Liver (tissue), 9 donors: ENCODE results near the gene FREM1. TPM values are rescaled to one million over a fixed set of nuclear protein-coding genes. Genes with fewer than 3 reads are reported as not detected.

ENCODE experiments used
- DNase-seq: peaks from one replicate; pipeline ENCODE4 v3.0.0-alpha.2; 2017; ENCODE audit warnings: low spot score
- H3K27ac ChIP-seq, 2 donors: one replicate each; pipeline ENCODE4 v1.7.0; 2013; ENCODE audit warnings: inconsistent platforms in 2 of 2, low read length in 2 of 2, control low read depth in 1 of 2, low read depth in 1 of 2, mild to moderate bottlenecking in 1 of 2
- H3K27me3 ChIP-seq, 4 donors: one replicate each; pipeline versions ENCODE4 v1.6.1 to v1.7.0; 2013; ENCODE audit warnings: low read length in 3 of 4, inconsistent platforms in 1 of 4, mild to moderate bottlenecking in 1 of 4, moderate library complexity in 1 of 4; ENCODE audit not compliant: control insufficient read depth in 4 of 4, insufficient read depth in 4 of 4
- H3K36me3 ChIP-seq, 4 donors: one replicate each; pipeline versions ENCODE4 v1.6.1 to v1.7.0; 2013; ENCODE audit warnings: low read length in 3 of 4, mild to moderate bottlenecking in 3 of 4, low read depth in 1 of 4, moderate library complexity in 1 of 4; ENCODE audit not compliant: control insufficient read depth in 4 of 4, insufficient read depth in 3 of 4
- H3K4me1 ChIP-seq, 4 donors: one replicate each; pipeline versions ENCODE4 v1.6.1 to v1.7.0; 2013; ENCODE audit warnings: low read length in 3 of 4, mild to moderate bottlenecking in 3 of 4, moderate library complexity in 1 of 4; ENCODE audit not compliant: control insufficient read depth in 4 of 4, insufficient read depth in 4 of 4
- H3K4me3 ChIP-seq, 3 donors: one replicate each; pipeline versions ENCODE4 v1.6.1 to v1.7.0; 2013; ENCODE audit warnings: low read length in 3 of 3, control low read depth in 1 of 3, low read depth in 1 of 3, mild to moderate bottlenecking in 1 of 3
- H3K9ac ChIP-seq, 2 donors: one replicate each; pipeline ENCODE4 v1.7.0; 2013; ENCODE audit warnings: low read length in 2 of 2, mild to moderate bottlenecking in 2 of 2, moderate library complexity in 2 of 2, control low read depth in 1 of 2, low read depth in 1 of 2
- H3K9me3 ChIP-seq, 4 donors: one replicate each; pipeline versions ENCODE4 v1.6.1 to v1.7.0; 2013; ENCODE audit warnings: low read length in 3 of 4; ENCODE audit not compliant: control insufficient read depth in 4 of 4
- EGR1 ChIP-seq, 2 donors: IDR thresholded peaks; 2 replicates each; pipeline ENCODE4 v1.6.1; 2016 to 2018; ENCODE audit warnings: antibody characterized with exemption in 2 of 2, low read depth in 2 of 2
- FOXA1 ChIP-seq: IDR thresholded peaks from 2 replicates; pipeline ENCODE4 v1.6.1; 2016; ENCODE audit warnings: antibody characterized with exemption
- GABPA ChIP-seq, 2 donors: IDR thresholded peaks in 1 of 2; conservative IDR thresholded peaks in 1 of 2; 2 replicates each; pipeline ENCODE4 v1.6.1; 2016; ENCODE audit warnings: antibody characterized with exemption in 2 of 2, mild to moderate bottlenecking in 1 of 2, moderate library complexity in 1 of 2
- HNF4A ChIP-seq, 2 donors: conservative IDR thresholded peaks; 2 replicates each; pipeline ENCODE4 v1.6.1; 2016; ENCODE audit warnings: antibody characterized with exemption in 2 of 2, mild to moderate bottlenecking in 2 of 2
- HNF4G ChIP-seq: IDR thresholded peaks from 2 replicates; pipeline ENCODE4 v1.6.1; 2016; ENCODE audit warnings: antibody characterized with exemption
- JUND ChIP-seq, 2 donors: IDR thresholded peaks; 2 replicates each; pipeline ENCODE4 v1.6.1; 2016; ENCODE audit warnings: antibody characterized with exemption in 2 of 2
- NR2F2 ChIP-seq: IDR thresholded peaks from 2 replicates; pipeline ENCODE4 v1.6.1; 2016; ENCODE audit warnings: antibody characterized with exemption
- RAD21 ChIP-seq, 2 donors: IDR thresholded peaks; 2 replicates each; pipeline ENCODE4 v1.6.1; 2016; ENCODE audit warnings: antibody characterized with exemption in 2 of 2, mild to moderate bottlenecking in 2 of 2
- REST ChIP-seq: IDR thresholded peaks from 2 replicates; pipeline ENCODE4 v1.6.1; 2016; ENCODE audit warnings: antibody characterized with exemption, mild to moderate bottlenecking
- RXRA ChIP-seq, 2 donors: IDR thresholded peaks; 2 replicates each; pipeline ENCODE4 v1.6.1; 2017 to 2018; ENCODE audit warnings: antibody characterized with exemption in 2 of 2, mild to moderate bottlenecking in 1 of 2
- SP1 ChIP-seq: IDR thresholded peaks from 2 replicates; pipeline ENCODE4 v1.6.1; 2018; ENCODE audit warnings: antibody characterized with exemption, mild to moderate bottlenecking
- TAF1 ChIP-seq: conservative IDR thresholded peaks from 2 replicates; pipeline ENCODE4 v1.6.1; 2016; ENCODE audit warnings: antibody characterized with exemption, mild to moderate bottlenecking
- YY1 ChIP-seq: IDR thresholded peaks from 2 replicates; pipeline ENCODE4 v1.6.1; 2016; ENCODE audit warnings: antibody characterized with exemption, mild to moderate bottlenecking
- ZBTB33 ChIP-seq: IDR thresholded peaks from 2 replicates; pipeline ENCODE4 v1.6.1; 2016; ENCODE audit warnings: antibody characterized with exemption
- WGBS: extraction: QIAGEN DNeasy Blood & Tissue Kit; methylation state at CpG from one replicate; pipeline ENCODE4 v1.1.7; 2013; 5-methylcytosine and 5-hydroxymethylcytosine counted together
- polyA plus RNA-seq, 2 donors: library from polyadenylated mRNA; stranded (reverse) in 1 of 2; unstranded in 1 of 2; fragments of 200-250 nt in 1 of 2; fragments of >200 nt in 1 of 2; fragmentation: Nextera tagmentation in 1 of 2; extraction: Ambion mirVana in 1 of 2; gene quantifications; one replicate each; pipeline versions ENCODE4 v1.2.1 to v1.2.3, GENCODE V29; 2013 to 2015
- total RNA-seq, 2 donors: library from RNA; depleted of rRNA; stranded (reverse); fragments of >200 nt; gene quantifications; one replicate each; pipeline ENCODE4 v1.2.3, GENCODE V29; 2014
- TF ChIP-seq, protein P1 (sequence below): IDR thresholded peaks from 2 replicates; pipeline ENCODE4 v1.6.1; 2016; ENCODE audit warnings: antibody characterized with exemption
- TF ChIP-seq, protein P2 (sequence below): fragments of 150-350 bp; IDR thresholded peaks from 2 replicates; pipeline ENCODE4 v1.5.1; 2017; ENCODE audit warnings: improper control_type of control experiment, low read depth, low read length; ENCODE audit not compliant: missing input control
- donor health status: healthy.
- donor health status: healthy.
- donor health status: healthy.
- donor health status: healthy.
- donor health status: healthy.

The FREM1 gene
- total and polyA plus RNA-seq, 4 donors = 0.39 to 4.7 (median 1.1) TPM

- Histone ChIP-seq H3K27me3 (no peaks in the 10 kb centered on the region), H3K9me3 (no peaks in the 10 kb centered on the region), H3K4me3 (no peak overlapping the region), H3K9ac (no peak overlapping the region), H3K27ac (no peak overlapping the region), H3K4me1 (no peaks in the 10 kb centered on the region), H3K36me3 (no peaks in the 10 kb centered on the region)
- 67% methylated on average over 1 of the region's 1 CpG for WGBS
- DNase-seq = no peak
- TF ChIP-seq NR2F2 (no peak), HNF4A (conservative IDR thresholded peaks at IDR 0.05) (no peak), REST (no peak), JUND (IDR thresholded peaks at IDR 0.05) (no peak), TAF1 (no peak), HNF4G (no peak), RAD21 (IDR thresholded peaks at IDR 0.05) (no peak), GABPA (IDR thresholded peaks at IDR 0.05 in 1 of 2, conservative IDR thresholded peaks at IDR 0.05 in 1 of 2) (no peak), SP1 (no peak), RXRA (IDR thresholded peaks at IDR 0.05) (no peak), FOXA1 (no peak)
- TF ChIP-seq, protein P1, sequence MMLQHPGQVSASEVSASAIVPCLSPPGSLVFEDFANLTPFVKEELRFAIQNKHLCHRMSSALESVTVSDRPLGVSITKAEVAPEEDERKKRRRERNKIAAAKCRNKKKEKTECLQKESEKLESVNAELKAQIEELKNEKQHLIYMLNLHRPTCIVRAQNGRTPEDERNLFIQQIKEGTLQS = no peak
- TF ChIP-seq, protein P2, sequence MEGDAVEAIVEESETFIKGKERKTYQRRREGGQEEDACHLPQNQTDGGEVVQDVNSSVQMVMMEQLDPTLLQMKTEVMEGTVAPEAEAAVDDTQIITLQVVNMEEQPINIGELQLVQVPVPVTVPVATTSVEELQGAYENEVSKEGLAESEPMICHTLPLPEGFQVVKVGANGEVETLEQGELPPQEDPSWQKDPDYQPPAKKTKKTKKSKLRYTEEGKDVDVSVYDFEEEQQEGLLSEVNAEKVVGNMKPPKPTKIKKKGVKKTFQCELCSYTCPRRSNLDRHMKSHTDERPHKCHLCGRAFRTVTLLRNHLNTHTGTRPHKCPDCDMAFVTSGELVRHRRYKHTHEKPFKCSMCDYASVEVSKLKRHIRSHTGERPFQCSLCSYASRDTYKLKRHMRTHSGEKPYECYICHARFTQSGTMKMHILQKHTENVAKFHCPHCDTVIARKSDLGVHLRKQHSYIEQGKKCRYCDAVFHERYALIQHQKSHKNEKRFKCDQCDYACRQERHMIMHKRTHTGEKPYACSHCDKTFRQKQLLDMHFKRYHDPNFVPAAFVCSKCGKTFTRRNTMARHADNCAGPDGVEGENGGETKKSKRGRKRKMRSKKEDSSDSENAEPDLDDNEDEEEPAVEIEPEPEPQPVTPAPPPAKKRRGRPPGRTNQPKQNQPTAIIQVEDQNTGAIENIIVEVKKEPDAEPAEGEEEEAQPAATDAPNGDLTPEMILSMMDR = no peak
Observed at GRCh38 chr9:14895806-14896205, 14.4 kb downstream of the FREM1 start.

DNA sequence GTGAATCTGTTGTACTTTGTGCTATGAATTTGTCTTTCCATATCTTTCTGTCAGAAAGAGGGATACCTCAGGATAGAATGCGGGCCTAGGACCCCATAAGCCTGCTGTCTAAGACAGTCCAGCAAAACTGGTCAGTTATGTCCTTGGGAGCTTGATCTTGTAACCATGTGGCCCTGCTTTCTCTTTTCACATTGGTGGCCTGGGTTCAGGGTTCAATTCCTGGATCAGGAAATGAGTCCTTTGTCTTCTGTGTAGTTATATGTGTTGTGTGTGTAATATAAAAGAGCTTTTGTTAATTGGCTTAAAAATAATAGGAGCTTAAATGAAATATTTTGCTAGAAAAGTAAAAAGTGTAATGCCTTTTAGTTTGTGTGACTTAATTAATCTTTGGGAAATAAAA, 16.9 kb downstream of the FREM1 start:
- H3K9ac ChIP-seq = no peak overlapping the region
- H3K27ac ChIP-seq = no peak overlapping the region
- H3K9me3 ChIP-seq = no peaks in the 10 kb centered on the region
- 82% methylated on average over 1 of the region's 1 CpG for WGBS
- H3K36me3 ChIP-seq = no peaks in the 10 kb centered on the region
- no peaks in the 10 kb centered on the region for H3K4me1 ChIP-seq
- no peaks in the 10 kb centered on the region for H3K27me3 ChIP-seq
- no peak overlapping the region for H3K4me3 ChIP-seq
- no peak for DNase-seq
- TF ChIP-seq NR2F2 = no peak
- no peak for TF ChIP-seq RXRA (IDR thresholded peaks at IDR 0.05)
- no peak for TF ChIP-seq TAF1
- no peak for TF ChIP-seq HNF4G
- TF ChIP-seq ZBTB33 = no peak
- TF ChIP-seq, protein P1 = no peak
- TF ChIP-seq RAD21 (IDR thresholded peaks at IDR 0.05) = no peak
- no peak for TF ChIP-seq FOXA1
- no peak for TF ChIP-seq SP1
- no peak for TF ChIP-seq EGR1 (IDR thresholded peaks at IDR 0.05; ENCODE audit: low read depth in 2 of 2)
- TF ChIP-seq YY1 = no peak
